NCI-H2029 treated with DMSO at 0.1 percent for 48 hours (cell line): ENCODE results near the gene STK4.
A peak's percentile ranks its signal among the peaks of the same experiment; 100 is the strongest.

Experiments
- DNase-seq: peaks from one replicate; lab custom pipeline; 2025; lab: John Stamatoyannopoulos, UW

The STK4 gene

DNA sequence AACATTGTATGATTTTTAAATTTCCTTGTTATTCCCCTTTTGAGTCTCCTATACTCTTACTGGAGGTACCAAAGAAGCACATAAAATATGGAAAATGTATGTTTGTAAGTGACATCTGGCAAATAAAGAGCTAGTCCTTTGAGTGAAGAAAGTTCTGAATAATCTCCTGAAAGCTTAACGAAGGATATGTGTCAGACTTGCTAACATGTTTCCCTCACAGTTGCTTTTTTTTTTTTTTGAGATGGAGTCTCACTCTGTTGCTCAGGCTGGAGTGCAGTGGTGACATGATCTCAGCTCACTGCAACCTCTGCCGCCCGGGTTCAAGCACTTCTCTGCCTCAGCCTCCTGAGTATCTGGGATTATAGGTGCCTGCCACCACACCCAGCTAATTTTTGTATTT lies 63.6 kb downstream of the STK4 start:
- no peak for DNase-seq

DNA sequence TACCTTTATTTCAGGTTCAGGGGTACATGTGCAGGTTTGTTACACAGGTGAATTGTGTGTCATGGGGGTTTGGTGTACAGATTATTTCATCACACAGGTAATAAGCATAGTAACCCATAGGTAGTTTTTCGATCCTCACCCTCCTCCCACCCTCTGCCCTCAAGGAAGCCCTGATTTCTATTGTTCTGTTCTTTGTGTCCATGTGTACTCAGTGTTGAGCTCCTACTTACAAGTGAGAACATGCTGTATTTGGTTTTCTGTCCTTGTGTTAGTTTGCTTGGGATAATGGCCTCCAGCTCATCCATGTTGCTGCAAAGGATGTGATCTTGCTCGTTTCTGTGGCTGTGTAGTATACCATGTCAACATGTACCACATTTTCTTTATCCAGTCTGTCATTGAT lies 66.0 kb downstream of the STK4 start:
- no peak for DNase-seq

DNA sequence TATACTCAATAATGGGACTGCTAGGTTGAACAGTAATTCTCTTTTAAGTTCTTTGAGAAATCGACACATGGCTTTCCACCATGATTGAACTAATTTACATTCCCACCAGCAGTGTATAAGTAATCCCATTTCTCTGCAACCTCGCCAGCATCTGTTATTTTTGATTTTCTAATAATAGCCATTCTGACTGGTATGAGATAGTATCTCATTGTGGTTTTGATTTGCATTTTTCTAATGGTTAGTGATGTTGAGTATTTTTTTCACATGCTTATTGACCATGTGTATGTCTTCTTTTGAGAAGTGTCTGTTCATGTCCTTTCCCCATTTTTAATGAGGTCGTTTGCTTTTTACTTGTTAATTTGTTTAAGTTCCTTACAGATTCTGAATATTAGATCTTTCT lies 66.5 kb downstream of the STK4 start:
- no peak for DNase-seq

DNA sequence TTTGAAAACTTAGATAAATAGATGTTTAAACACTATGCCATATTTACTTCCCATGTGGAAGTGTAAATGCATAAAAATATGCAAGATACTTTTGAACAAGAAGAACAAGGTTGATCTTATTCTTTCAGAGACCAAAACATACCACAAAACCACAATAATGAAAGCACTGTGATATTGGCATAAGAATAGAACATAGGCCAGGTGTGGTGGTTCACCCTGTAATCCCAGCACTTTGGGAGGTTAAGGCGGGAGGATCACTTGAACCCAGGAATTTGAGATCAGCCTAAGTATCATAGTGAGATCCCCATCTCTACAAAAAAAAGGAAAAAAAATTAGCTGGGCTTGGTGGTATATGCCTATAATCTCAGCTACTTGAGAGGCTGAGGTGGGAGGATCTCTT lies 68.1 kb downstream of the STK4 start:
- no peak for DNase-seq

DNA sequence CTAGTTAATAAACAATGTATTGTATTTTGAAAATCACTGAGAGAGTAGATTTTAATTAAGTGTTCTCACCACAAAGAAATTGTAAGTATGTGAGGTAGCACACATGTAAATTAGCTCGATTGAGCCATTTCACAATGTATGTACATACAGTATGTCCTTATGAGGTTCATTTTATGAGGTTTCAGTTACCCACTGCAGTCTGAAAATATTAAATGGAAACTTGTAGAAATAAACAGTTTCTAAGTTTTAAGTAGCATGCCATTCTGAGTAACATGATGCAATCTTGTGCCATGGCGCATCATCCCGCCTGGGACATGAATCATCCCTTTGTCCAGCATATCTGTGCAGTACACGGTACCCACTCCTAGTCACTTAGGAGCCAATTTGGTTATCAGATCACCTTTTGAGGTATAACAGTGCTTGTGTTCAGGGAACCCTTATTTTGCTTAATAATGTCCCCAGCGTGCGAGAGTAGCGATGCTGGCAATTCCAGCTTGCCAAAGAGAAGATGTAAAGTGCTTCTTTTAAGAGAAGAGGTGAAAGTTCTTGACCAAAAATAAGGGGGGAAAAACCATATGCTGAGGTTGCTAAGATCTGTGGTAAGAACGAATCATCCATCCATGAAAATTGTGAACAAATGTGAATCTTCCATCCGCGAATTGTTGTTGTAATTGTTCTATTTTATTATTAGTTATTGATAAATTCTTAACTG lies 69.9 kb downstream of the STK4 start:
- DNase-seq: no peak

DNA sequence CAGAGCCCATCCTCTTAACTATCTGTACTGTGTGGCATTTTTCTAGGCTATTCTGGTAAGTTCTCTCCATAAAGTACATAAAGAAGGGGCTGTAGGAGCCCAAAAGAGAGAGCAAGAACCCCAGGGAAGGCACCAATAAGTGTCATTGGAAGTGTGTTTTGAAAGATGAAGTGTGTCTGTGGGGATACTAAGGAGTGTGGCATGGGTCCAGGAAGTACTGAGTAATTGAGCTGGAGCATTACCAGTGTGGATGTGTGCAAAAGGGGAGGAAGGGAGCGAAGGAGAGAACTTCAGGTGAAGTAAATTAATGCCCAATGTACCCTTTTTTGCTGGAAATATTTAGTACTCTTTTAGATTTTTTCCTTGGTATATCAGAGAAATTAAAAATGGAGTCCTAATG lies 70.7 kb downstream of the STK4 start:
- peak; percentile 20 for DNase-seq

DNA sequence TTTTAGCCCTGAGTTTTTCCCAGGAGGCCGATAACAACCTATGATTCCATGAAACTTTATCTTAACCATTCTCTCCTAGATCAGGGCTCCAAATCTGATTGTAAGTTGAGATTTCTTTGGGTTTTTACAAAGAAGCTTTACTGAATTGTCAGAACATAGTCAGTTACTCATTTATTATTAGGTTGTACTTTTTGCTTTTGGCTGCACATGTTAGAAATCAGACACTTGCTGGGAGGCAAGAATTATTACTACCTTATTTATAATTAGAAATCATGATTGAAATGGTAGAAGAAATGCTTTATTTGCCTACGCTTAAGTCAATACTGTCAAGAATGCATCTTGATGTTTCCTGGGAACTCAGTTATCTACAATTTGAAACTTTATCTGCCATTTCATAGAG lies 71.3 kb downstream of the STK4 start:
- DNase-seq: no peak

DNA sequence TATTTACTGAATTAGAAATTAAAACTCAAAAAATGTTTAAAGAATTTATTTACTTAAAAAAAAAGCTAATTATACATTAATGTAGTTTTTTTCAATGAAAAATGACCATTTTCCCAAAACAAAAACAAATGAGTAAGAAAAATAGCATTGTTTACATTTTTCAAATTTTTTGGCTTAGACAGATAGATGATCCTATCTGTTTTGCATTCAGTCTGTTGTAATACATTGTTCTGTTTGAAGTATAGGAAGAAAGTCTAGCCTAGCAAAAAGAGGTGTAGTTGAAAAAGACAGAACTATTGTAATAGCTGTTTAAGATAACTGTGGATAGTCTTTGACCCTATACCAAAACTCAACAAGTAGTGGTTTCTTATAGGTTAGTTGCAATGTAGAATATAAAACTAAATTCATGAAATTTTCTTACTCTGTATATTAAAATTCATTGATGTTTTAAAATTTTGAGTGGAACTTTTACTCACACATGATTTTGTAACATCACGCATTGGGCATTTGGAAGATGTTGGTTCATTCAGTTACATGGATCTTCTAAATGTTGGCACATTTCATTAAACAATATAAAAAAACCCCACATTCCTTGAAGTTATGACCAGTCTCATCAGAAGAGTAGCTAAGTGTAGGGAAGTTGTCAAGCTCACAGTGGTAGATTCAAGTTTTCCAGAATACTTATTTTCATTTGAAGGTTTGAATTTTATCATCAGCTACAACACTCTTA lies 72.6 kb downstream of the STK4 start:
- DNase-seq: no peak

DNA sequence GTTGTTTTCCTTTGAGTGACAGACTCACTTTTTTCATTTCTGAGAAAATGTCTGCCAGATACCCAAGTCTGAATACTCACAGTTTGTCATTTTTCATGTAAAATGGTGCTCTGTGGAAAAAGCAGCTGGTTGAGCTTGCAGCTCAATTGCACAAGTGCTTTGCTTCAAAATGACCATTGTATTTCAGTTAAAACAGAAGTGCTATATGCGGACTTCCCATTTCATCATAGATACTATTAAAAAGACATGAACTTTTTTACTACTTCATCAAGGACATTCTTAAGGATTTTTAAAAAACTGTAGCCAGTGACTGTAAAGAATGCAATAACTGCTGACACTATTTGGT lies 73.1 kb downstream of the STK4 start:
- no peak for DNase-seq

DNA sequence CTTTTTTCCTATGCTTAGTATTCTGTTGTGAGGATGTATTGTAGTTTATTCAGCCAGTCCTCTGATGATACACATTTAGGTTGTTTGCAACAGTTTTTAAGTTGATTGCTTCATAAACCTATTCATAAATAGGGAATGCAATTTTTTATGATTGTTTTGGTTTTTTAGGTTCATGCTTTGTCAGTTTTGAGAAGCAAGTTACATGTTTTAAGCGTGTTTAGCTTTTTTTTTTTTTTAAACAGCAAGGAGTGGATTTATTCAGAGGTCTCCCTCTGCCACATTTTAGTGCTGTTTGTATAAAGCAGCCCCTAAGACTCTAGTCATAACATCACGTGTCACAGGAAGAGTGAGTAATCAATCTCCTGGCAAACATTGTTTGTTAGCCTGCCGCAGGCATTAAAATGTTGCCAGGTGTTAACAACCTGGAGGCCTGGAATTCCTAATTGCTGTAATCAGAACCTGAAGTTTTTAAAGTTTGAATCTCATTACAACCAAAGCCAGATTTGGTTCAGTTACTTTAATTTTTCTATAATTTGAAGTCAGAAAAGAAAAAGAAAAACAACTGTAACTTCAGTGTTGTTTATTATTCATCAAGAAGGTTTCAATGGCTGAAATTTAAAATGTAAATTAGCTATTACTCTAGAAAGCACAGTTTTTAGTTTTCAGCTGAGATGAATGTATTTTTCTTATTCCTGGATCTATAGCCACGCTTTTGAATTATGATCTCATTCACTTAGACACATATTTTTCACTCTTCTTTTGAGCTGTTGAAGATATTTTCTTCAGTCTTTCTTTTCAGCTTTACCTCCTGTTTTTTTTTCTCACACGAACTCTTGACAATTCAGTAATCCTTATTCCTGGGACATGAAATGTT lies 75.4 kb downstream of the STK4 start:
- peak; percentile 35 for DNase-seq

DNA sequence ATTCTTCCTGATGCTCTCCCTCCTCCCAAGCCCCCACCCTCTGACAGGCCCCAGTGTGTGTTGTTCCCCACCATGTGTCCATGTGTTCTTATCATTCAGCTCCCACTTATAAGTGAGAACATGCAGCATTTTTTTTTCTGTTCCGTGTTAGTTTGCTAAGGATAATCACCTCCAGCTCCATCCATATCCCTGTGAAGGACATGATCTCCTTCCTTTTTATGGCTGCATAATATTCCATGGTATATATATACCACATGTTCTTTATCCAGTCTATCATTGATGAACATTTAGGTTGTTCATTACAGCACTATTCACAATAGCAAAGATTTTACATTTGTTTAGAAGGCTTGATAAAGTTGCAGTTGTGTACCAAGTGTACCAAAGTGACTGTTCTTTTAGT lies 76.7 kb downstream of the STK4 start:
- DNase-seq: no peak

DNA sequence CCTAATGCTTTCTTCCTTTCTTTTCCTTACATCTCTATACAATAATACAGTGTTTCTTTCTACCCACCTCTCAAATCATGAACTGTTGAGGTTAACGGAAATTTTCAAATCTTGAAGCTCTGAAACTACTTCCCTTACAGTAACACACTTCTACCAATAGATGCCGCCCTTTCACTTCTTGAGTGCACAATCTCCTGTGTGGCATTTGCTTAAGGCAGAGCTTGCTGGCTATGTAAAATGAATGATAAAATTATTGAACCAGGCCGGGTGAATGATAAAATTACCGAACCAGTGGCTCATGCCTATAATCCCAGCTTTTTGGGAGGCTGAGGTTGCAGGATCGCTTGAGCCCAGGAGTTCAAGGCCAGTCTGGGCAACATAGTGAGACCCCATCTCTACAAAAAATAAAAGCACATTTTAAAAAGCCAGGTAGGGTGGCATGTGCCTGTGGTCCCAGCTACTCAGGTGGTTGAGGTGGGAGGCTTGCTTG lies 77.8 kb downstream of the STK4 start:
- peak; percentile 86 for DNase-seq

DNA sequence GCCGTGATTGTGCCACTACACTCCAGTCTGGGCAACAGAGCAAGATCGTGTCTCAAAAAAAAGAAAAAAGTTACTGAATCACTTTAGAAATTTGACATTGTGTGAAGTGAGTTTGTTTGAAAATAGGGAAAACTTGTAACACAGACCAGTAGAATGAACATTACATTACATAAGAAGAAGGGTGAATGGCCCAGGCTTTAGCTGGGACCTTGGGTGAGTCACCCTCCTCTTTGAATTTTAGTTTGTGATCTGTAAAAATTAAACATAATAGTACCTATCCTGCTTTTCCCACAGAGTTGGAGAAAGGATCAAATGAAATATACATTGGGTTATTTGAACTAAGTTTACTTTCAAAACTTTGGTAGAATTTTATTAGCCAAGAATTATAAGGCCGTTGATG lies 78.3 kb downstream of the STK4 start:
- DNase-seq: no peak

DNA sequence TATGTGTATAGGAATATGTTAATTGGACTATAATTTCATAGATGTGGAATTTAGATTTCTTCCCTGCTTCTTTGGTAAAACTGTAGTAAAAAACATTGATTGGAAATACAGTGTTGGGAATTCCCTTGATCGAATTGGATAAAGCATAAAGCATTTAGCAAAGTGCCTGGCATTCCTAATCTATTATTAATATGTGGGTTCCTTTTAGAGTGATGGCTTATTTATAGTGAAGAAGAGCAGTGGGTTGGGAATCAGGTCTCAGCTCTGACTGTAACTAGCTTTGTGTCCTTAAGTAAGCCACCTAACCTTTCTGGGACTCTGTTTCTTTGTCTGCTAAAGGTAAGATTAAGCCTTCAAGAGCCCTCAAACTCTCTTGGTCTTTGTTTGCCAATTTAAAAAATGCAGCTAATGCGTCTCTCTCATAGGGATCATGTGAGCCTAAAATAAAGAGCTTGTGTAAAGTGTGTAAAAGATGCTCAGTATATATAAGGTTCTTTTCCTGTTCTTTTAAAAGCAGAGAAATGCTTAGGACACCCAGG lies 81.3 kb downstream of the STK4 start:
- peak; percentile 17 for DNase-seq

DNA sequence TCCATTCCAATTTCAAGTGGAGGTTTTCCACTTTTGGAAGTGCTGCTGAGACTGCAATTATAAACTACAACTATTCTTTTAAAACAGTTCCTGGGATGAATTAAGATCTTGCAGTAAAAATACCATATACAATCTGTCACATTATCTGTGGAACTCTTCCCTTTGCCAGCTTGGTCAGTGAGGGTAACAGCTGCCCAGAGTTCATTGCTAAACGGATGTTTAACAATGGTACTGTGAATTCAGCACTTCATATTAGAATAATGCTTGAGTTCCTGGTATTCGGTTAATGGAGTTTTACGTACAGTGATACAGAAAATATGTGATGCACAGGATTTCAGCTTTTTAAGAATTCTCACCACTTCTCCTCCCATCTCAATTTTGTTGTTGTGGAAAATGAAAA lies 83.1 kb downstream of the STK4 start:
- no peak for DNase-seq

DNA sequence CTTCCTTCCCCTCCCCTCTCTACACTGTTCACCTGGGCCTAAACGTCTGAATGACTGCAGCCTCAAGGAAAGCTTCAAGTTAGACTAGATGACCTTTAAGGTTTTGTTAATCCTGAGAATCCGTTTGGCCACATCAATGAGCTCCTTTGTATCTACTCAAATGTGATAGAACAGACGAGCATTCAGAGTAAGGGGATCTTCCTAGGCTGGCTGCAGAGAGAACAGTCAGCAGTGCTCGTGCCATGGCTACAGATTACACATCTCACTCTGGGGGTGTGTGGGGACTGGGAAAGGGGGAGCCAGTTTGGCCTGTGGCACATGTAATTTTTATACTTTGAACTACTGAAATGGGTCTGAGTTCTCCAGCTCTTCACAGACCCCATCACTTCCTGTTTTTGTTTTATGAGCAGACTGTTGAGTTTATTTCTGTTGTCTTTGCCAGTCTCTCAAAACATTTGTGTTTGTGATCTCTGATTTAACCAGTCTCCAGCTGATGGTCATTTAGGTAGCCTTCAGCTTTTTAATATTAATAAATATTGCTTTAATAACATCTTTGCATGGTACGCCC lies 83.7 kb downstream of the STK4 start:
- DNase-seq: no peak

DNA sequence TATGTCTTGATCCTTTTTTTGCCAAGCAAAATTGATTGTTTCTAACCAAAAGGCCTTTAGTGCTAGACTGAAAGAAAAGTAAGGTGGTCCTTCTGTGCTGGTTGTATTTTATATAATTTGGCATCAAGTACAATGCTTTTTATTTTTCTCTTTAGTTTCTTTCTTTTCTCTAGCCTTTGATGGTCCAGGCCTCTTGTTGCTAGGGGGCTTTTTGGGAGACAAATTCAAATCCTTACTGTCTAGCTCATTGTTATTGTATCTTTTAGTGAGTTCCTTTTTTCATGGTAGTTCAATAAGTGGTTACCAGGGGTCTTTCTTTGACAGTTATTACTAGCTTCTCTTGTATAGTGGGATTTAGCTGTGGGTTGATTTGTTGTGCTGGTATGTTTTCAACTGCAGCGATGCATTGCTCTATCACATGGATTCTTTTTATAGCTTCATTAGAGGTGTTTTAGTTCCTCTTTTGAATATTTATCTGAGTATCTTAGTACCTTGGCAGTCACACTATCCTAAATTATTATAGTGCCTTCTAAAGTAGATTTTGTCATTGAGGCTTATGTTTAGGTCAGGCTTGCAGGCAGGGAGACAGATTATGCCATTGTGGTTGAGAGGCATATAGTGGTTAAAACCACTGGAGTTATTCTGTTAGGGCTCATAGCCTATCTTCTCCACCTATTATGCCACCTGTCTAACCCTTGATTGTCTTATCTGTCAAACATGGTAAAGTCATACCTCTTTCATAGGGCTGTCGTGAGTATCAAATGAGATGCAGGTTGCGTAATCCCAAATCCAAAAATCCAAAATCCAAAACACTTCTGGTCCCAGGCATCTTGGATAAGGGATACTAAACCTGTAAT lies 85.1 kb downstream of the STK4 start:
- no peak for DNase-seq

DNA sequence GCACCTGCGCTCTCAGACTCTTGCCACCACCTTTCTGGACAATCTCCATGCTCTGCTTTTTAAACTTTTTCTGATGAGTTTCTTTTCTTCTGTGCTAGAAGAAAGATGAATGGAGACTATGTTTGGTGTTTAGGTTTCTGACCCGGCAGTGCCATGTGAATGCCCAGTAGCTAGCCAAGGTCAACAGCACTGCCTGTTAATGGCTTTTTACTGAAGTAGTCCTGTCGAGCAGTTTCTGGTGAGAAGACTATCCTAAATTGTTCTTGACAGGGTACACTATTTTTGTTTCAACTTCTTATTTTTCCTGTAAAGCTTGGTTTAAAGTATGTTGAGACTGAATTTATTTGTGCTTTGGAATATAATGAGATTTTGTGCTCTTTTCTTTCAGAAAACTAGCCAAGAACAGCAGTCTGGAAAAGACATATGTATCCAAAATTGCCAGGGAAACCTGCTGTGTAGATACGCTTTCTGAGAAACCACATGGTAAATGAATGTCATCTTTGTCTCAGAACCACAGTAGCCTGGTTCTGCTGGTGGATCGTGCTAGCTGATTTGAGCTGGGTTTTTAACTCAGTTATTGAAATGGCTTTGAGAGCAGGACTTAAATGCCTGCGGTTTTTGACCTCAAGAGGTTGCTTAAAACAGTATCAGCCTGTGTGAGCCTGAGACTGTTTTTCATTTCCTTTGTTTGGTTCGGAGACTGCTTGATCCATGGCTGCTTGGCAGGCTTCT lies 86.6 kb downstream of the STK4 start:
- DNase-seq: peak; percentile 38

DNA sequence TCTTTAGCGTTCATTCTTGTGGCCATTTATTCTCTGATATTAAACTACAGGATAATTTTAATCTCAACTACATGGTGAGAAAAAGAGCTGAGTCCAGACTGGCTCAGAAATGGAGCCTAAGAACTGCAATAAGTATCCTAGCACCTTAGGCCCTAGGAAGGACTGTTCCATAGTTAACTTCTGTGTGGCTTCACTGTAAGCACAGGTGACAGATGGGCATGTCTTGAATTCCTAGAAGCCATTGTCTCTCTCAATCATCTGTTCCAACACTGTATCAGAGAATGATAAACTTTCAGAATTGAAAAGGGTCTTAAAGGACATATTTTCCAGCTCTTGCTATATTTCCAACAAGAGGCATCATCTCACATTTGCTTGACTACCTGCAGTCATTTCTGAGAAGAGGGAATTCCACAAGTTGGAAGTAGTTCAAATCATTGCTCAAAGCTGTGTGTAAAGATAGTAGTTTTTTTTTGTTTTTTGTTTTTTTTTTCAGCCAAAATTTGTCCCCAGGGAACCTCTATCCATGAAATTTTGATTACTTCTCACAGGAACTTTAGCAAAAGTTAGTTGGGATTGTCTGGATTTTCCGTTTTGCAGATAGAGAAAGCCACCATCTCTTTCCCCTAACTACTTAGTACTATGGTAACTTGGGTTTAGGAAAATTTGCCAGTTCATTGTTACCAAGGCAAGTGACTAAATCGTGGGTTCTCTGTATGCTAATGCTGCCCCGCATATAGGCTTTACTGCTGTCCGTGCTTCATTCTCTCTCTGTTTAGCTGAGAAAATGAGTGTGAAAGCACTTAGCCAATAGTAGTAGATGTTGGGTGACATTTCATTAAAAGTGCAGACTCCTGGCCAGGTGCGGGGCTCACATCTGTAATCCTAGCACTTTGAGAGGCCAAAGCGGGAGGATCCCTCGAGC lies 87.4 kb downstream of the STK4 start:
- DNase-seq: no peak
